Gastroesophageal sphincter (tissue), 4 donors: ENCODE data around the gene PTPN1. TPM values are rescaled to one million over a fixed set of nuclear protein-coding genes. Genes with fewer than 3 reads are reported as not detected.

Experiments used
- ATAC-seq: fragments of 150-250 bp; one replicate; pipeline ENCODE4 v1.9.1; 2016; ENCODE audit warnings: mild to moderate bottlenecking, moderate library complexity
- H3K27ac ChIP-seq, 4 donors: fragments of 200-600 bp; sonication (generic) in 3 of 4; 1 replicate in 3 of 4; 2 replicates in 1 of 4; pipeline ENCODE4 v1.5.1; 2016 to 2019
- H3K27me3 ChIP-seq: fragments of 200-600 bp; sonication (generic); one replicate; pipeline ENCODE4 v1.5.1; 2019
- H3K36me3 ChIP-seq, 2 donors: fragments of 200-600 bp; sonication (generic); one replicate each; pipeline ENCODE4 v1.5.1; 2019; ENCODE audit warnings: control low read depth in 1 of 2
- H3K4me1 ChIP-seq, 3 donors: fragments of 200-600 bp; sonication (generic); 1 replicate in 2 of 3; 2 replicates in 1 of 3; pipeline ENCODE4 v1.5.1; 2016 to 2019; ENCODE audit warnings: control low read depth in 2 of 3
- H3K4me3 ChIP-seq, 2 donors: fragments of 200-600 bp; sonication (generic); one replicate each; pipeline ENCODE4 v1.5.1; 2019; ENCODE audit warnings: mild to moderate bottlenecking in 1 of 2, moderate library complexity in 1 of 2
- H3K9me3 ChIP-seq, 3 donors: fragments of 200-600 bp; sonication (generic); one replicate each; pipeline ENCODE4 v1.5.1; 2017 to 2019; ENCODE audit warnings: control low read depth in 2 of 3
- CTCF ChIP-seq, 4 experiments: fragments of 200-600 bp in 2 of 4; fragments of 450-650 bp in 2 of 4; sonication (generic) in 1 of 4; IDR thresholded peaks; one replicate each; pipeline ENCODE4 v1.5.1; 2017 to 2019; ENCODE audit warnings: antibody characterized with exemption in 4 of 4, mild to moderate bottlenecking in 2 of 4, moderate library complexity in 2 of 4
- EP300 ChIP-seq: sonication (generic); formaldehyde crosslinking; IDR thresholded peaks from one replicate; pipeline ENCODE4 v1.6.1; 2017; ENCODE audit warnings: antibody characterized with exemption, mild to moderate bottlenecking
- POLR2A ChIP-seq, 2 donors: fragments of 450-650 bp; IDR thresholded peaks; one replicate each; pipeline ENCODE4 v1.6.1; 2017; ENCODE audit warnings: antibody characterized with exemption in 2 of 2, mild to moderate bottlenecking in 2 of 2, moderate library complexity in 1 of 2
- POLR2AphosphoS5 ChIP-seq: sonication (generic); formaldehyde crosslinking; IDR thresholded peaks from one replicate; pipeline ENCODE4 v1.6.1; 2017; ENCODE audit warnings: antibody characterized with exemption
- WGBS, 2 donors: methylation state at CpG; one replicate each; pipeline ENCODE4 v1.1.5; 2018; ENCODE audit warnings: low coverage in 1 of 2; 5-methylcytosine and 5-hydroxymethylcytosine counted together
- total RNA-seq, 4 donors: library from RNA; depleted of rRNA; stranded (reverse); fragments of >200 nt; gene quantifications; one replicate each; pipeline ENCODE4 v1.1.0, GENCODE V29; 2016

The PTPN1 gene
- total RNA-seq, 4 donors from 2014 or later: 27.6 to 43.6 (median 38.4) TPM

- no peak for ATAC-seq
Measured at GRCh38 chr20:50605136-50605535, 95.0 kb downstream of the PTPN1 start.

DNA sequence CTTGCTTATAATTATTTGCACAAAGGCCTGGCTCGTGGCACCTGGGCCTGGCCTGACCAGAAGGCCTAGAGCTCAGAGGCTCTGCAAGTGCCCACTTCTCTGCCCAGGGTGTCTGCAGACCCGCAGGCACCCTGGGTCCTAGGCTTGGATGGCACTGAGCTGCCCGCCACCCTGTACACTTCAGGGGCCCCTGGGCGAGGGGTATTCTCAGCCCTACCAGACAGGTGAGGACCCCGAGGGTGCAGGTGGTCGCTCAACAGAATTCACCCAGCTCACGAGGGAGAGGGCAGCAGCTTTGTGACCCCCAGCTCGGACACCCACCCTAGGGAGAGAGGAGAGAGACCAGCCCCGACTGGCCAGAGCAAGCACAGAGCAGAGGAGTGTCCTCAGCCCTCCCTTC is 97.3 kb downstream of the PTPN1 start:
- TF ChIP-seq CTCF (IDR thresholded peaks at IDR 0.05) (no peak), POLR2AphosphoS5 (no peak), POLR2A (IDR thresholded peaks at IDR 0.05) (no peak), EP300 (no peak)
- peaks cover 7% of the 10 kb centered on the region for H3K27me3 ChIP-seq
- WGBS, 2 donors: no CpG with 5 or more reads among the region's 9 CpGs
- no peaks in the 10 kb centered on the region for H3K4me1 ChIP-seq
- peaks cover 0 to 48% of the 10 kb centered on the region in 2 donors for H3K36me3 ChIP-seq
- no peaks in the 10 kb centered on the region for H3K9me3 ChIP-seq
- ATAC-seq: no peak
- H3K4me3 ChIP-seq: no peak overlapping the region
- no peak overlapping the region for H3K27ac ChIP-seq

More at GRCh38 chr20:50605136-50605535, 95.0 kb downstream of the PTPN1 start:
- TF ChIP-seq EP300 (no peak), POLR2AphosphoS5 (no peak), CTCF (IDR thresholded peaks at IDR 0.05) (no peak), POLR2A (IDR thresholded peaks at IDR 0.05) (no peak)
- peaks cover 0 to 62% of the 10 kb centered on the region in 2 donors for H3K36me3 ChIP-seq
- no peak overlapping the region for H3K4me3 ChIP-seq
- no peaks in the 10 kb centered on the region for H3K9me3 ChIP-seq
- no peak overlapping the region for H3K27ac ChIP-seq
- WGBS, 2 donors: 89 to 94% methylated on average over 3 to 4 of the region's 5 CpGs
- H3K27me3 ChIP-seq: peaks cover 12% of the 10 kb centered on the region
- H3K4me1 ChIP-seq: no peaks in the 10 kb centered on the region

DNA sequence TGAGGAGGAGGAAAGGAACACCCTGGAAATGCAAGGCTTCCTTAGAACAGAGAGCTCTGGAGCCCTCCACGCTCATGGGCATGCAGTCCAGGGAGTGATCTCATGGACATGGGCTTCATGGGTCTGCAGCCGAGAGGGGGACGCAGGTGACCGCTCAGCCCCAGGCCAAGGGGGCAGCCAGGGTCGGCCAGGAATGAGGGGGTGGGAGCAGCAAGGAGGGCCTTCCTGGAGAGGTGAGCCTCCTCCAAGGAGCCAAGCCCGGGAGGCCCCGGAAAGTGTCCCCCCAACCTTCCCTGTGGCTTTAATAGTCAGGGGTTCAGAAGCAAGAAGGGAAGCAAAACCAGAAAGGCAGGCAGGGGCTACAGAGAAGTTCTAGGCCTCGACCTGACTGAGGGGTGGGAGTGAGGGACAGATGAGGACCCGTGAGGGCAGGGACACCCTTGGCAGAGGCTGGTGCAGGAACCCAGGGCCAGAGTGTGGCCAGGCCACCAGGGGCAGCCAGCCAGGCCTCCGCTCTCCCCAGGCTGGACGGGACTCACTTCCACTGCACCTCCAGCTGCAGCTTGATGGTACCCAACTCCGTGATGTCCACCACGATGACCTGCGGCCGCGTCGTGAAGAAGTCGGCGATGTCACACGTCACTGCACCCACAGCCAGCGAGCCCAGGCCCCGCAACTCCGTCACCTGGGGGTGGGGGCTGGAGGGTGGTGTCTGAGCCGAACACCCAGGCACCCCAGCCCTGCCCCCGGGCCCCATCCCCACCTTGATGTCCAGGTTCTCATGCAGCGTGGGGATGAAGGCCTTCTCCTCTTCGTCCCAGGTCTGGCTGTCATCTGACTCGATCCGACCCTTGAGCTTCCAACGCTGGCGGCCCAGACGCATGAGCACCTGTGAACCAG is 97.9 kb downstream of the PTPN1 start:
- no peak for TF ChIP-seq POLR2A (IDR thresholded peaks at IDR 0.05)
- no peak for TF ChIP-seq POLR2AphosphoS5
- no peak for TF ChIP-seq EP300
- TF ChIP-seq CTCF (IDR thresholded peaks at IDR 0.05): no peak
- no peak for ATAC-seq
- Histone ChIP-seq H3K27me3 (peaks cover under 1% of the 10 kb centered on the region), H3K9me3 (no peaks in the 10 kb centered on the region), H3K27ac (no peak overlapping the region), H3K36me3 (peaks cover 0 to 41% of the 10 kb centered on the region in 2 donors), H3K4me3 (no peak overlapping the region), H3K4me1 (no peaks in the 10 kb centered on the region)
- WGBS, 2 donors: 83 to 100% methylated on average over 5 to 8 of the region's 32 CpGs

DNA sequence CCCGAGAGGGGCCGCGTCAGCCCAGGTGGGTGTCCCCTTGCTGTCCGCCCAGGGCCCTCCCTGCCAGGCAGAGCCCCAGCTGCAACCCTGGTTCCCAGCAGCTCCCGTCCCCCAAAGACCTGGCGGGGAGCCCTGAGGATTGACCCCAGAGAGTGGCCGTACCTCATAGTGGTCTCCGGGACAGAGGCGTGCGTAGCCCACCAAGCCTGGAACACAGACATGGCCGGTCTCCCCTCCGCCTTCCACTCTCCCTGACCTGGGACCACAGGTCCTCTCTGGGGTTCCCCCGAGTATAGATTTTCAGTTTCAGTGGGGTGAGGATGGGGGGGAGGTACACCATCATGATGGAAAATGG is 98.5 kb downstream of the PTPN1 start:
- no peak for TF ChIP-seq POLR2A (IDR thresholded peaks at IDR 0.05)
- TF ChIP-seq EP300: no peak
- TF ChIP-seq POLR2AphosphoS5: no peak
- no peak for TF ChIP-seq CTCF (IDR thresholded peaks at IDR 0.05)
- H3K4me1 ChIP-seq: no peaks in the 10 kb centered on the region
- H3K4me3 ChIP-seq: no peak overlapping the region
- no peaks in the 10 kb centered on the region for H3K9me3 ChIP-seq
- no peak overlapping the region for H3K27ac ChIP-seq
- WGBS, 2 donors: 100% methylated on average over 1 of the region's 13 CpGs; no CpG with 5 or more reads in 1 of the 2 donors
- ATAC-seq: no peak
- H3K36me3 ChIP-seq: peaks cover 0 to 41% of the 10 kb centered on the region in 2 donors
- no peaks in the 10 kb centered on the region for H3K27me3 ChIP-seq
